ENCODE data around the gene TADA2B.

TADA2B gene

GRCh38 chr4:7018281-7018680 lies 24.9 kb upstream of the TADA2B start:
- DNase-seq (ENCODE audit: low spot score) = no peak

GRCh38 chr4:7019367-7019766 lies 23.8 kb upstream of the TADA2B start:
- no peak for DNase-seq (ENCODE audit: low spot score)

- DNase-seq (ENCODE audit: low spot score) = no peak
Observed at GRCh38 chr4:7020290-7020689, 22.9 kb upstream of the TADA2B start.

GRCh38 chr4:7020856-7021255 lies 22.3 kb upstream of the TADA2B start:
- no peak for DNase-seq (ENCODE audit: low spot score)

- no peak for DNase-seq (ENCODE audit: low spot score)
Observed at GRCh38 chr4:7021355-7021754, 21.8 kb upstream of the TADA2B start.

- DNase-seq (ENCODE audit: low spot score) = no peak
Observed at GRCh38 chr4:7021930-7022664, 21.1 kb upstream of the TADA2B start.

GRCh38 chr4:7023486-7023885 lies 19.7 kb upstream of the TADA2B start:
- no peak for DNase-seq (ENCODE audit: low spot score)

- no peak for DNase-seq (ENCODE audit: low spot score)
Observed at GRCh38 chr4:7023901-7024300, 19.3 kb upstream of the TADA2B start.

- no peak for DNase-seq (ENCODE audit: low spot score)
Observed at GRCh38 chr4:7024336-7024890, 18.8 kb upstream of the TADA2B start.

GRCh38 chr4:7025040-7025602 lies 18.1 kb upstream of the TADA2B start:
- DNase-seq (ENCODE audit: low spot score) = no peak

- DNase-seq (ENCODE audit: low spot score) = no peak
Observed at GRCh38 chr4:7026107-7026506, 17.1 kb upstream of the TADA2B start.

- DNase-seq (ENCODE audit: low spot score) = no peak
Observed at GRCh38 chr4:7027284-7027683, 15.9 kb upstream of the TADA2B start.

GRCh38 chr4:7027913-7028312 lies 15.3 kb upstream of the TADA2B start:
- DNase-seq (ENCODE audit: low spot score) = no peak

- DNase-seq (ENCODE audit: low spot score) = no peak
Observed at GRCh38 chr4:7029212-7029611, 14.0 kb upstream of the TADA2B start.

- DNase-seq (ENCODE audit: low spot score) = no peak
Observed at GRCh38 chr4:7029921-7030320, 13.3 kb upstream of the TADA2B start.

GRCh38 chr4:7030856-7031255 lies 12.3 kb upstream of the TADA2B start:
- no peak for DNase-seq (ENCODE audit: low spot score)

- DNase-seq (ENCODE audit: low spot score) = no peak
Observed at GRCh38 chr4:7031558-7032449, 11.4 kb upstream of the TADA2B start.

GRCh38 chr4:7032596-7032995 lies 10.6 kb upstream of the TADA2B start:
- no peak for DNase-seq (ENCODE audit: low spot score)

GRCh38 chr4:7034262-7035081 lies 8.7 kb upstream of the TADA2B start:
- DNase-seq (ENCODE audit: low spot score) = no peak

- DNase-seq (ENCODE audit: low spot score) = no peak
Observed at GRCh38 chr4:7037425-7037824, 5.7 kb upstream of the TADA2B start.

- DNase-seq (ENCODE audit: low spot score) = no peak
Observed at GRCh38 chr4:7040765-7041164, 2.4 kb upstream of the TADA2B start.

GRCh38 chr4:7041246-7041645 lies 1.9 kb upstream of the TADA2B start:
- DNase-seq (ENCODE audit: low spot score) = no peak
